Lung (tissue), 16 donors: ENCODE measurements around the gene CADM2. TPM values are rescaled to one million over a fixed set of nuclear protein-coding genes. Genes with fewer than 3 reads are reported as not detected.
"Not testable (repeated sequence)": the region's sequence is repeated elsewhere in the genome, so short reads cannot be mapped to it uniquely, and the experiment has no call there.

ENCODE experiments used
- ATAC-seq: fragments of 200-7000 bp; cut with Tn5 transposase; one replicate; pipeline ENCODE4 v1.9.1; 2020; ENCODE audit warnings: moderate number of reproducible peaks; ENCODE audit not compliant: insufficient read depth, low FRiP score
- DNase-seq, 3 donors: peaks; one replicate each; pipeline ENCODE4 v3.0.0-alpha.2; 2013 to 2017
- H3K27ac ChIP-seq, 2 donors: one replicate each; pipeline ENCODE4 v1.5.1; 2013; ENCODE audit warnings: mild to moderate bottlenecking in 2 of 2, moderate library complexity in 2 of 2, control low read depth in 1 of 2, inconsistent platforms in 1 of 2, low read depth in 1 of 2, low read length in 1 of 2
- H3K27me3 ChIP-seq, 3 donors: one replicate each; pipeline ENCODE4 v1.5.1; 2013; ENCODE audit warnings: low read length in 2 of 3; ENCODE audit not compliant: control insufficient read depth in 3 of 3, insufficient read depth in 3 of 3
- H3K36me3 ChIP-seq, 4 donors: one replicate each; pipeline ENCODE4 v1.5.1; 2013; ENCODE audit warnings: low read length in 4 of 4, mild to moderate bottlenecking in 1 of 4, moderate library complexity in 1 of 4; ENCODE audit not compliant: control insufficient read depth in 4 of 4, insufficient read depth in 4 of 4
- H3K4me1 ChIP-seq, 5 donors: one replicate each; pipeline ENCODE4 v1.5.1; 2013; ENCODE audit warnings: low read length in 5 of 5, mild to moderate bottlenecking in 2 of 5, moderate library complexity in 1 of 5; ENCODE audit not compliant: control insufficient read depth in 5 of 5, insufficient read depth in 5 of 5
- H3K4me3 ChIP-seq: one replicate; pipeline ENCODE4 v1.5.1; 2013; ENCODE audit warnings: mild to moderate bottlenecking, control low read depth, moderate library complexity
- H3K9ac ChIP-seq, 2 donors: one replicate each; pipeline ENCODE4 v1.5.1; 2013; ENCODE audit warnings: low read length in 2 of 2, control low read depth in 1 of 2; ENCODE audit not compliant: insufficient read depth in 1 of 2
- H3K9me3 ChIP-seq, 4 donors: one replicate each; pipeline ENCODE4 v1.5.1; 2013; ENCODE audit warnings: low read length in 3 of 4, mild to moderate bottlenecking in 1 of 4, moderate library complexity in 1 of 4; ENCODE audit not compliant: control insufficient read depth in 4 of 4, insufficient read depth in 3 of 4
- WGBS, 2 donors: extraction: QIAGEN DNeasy Blood & Tissue Kit; methylation state at CpG; one replicate each; pipeline ENCODE4 v1.1.7; 2013; 5-methylcytosine and 5-hydroxymethylcytosine counted together
- long read RNA-seq, 5 donors: transcript quantifications; one replicate each; lab custom pipeline, GENCODE V29; 2026
- polyA plus RNA-seq, 2 donors: library from polyadenylated mRNA; stranded (reverse); fragments of 200-250 nt; gene quantifications; one replicate each; pipeline ENCODE4 v1.2.1, GENCODE V29; 2013
- total RNA-seq, 2 donors: library from RNA; depleted of rRNA in 1 of 2; stranded (reverse); fragments of >200 nt in 1 of 2; gene quantifications; one replicate each; pipeline ENCODE4 v1.2.1, GENCODE V29; 2014 to 2021
- TF ChIP-seq, protein P1 (sequence below): IDR thresholded peaks from 2 replicates; pipeline ENCODE4 v1.5.1; 2012; ENCODE audit warnings: mild to moderate bottlenecking; ENCODE audit errors: control extremely low read depth, extremely low read depth
- donor health status: control.
- donor health status: control.
- donor health status: Bipolar disorder and iron deficiency.
- donor health status: healthy.
- donor health status: DM: yes; HTN: yes; CAD: no.

Gene CADM2
- total RNA-seq (1 to 10 TPM in 1 of 2 donors, under 1 TPM in 1; 0.21 to 3.3 TPM), polyA plus RNA-seq (under 1 TPM; 0.14 to 0.43 TPM)
- long read RNA-seq, donor 1, result 0 reads
- long read RNA-seq, donor 2, result 0 reads
- long read RNA-seq, donor 3, result 0 reads
- long read RNA-seq, donor 4, result 0 reads
- long read RNA-seq, donor 5, result 0 reads

DNA sequence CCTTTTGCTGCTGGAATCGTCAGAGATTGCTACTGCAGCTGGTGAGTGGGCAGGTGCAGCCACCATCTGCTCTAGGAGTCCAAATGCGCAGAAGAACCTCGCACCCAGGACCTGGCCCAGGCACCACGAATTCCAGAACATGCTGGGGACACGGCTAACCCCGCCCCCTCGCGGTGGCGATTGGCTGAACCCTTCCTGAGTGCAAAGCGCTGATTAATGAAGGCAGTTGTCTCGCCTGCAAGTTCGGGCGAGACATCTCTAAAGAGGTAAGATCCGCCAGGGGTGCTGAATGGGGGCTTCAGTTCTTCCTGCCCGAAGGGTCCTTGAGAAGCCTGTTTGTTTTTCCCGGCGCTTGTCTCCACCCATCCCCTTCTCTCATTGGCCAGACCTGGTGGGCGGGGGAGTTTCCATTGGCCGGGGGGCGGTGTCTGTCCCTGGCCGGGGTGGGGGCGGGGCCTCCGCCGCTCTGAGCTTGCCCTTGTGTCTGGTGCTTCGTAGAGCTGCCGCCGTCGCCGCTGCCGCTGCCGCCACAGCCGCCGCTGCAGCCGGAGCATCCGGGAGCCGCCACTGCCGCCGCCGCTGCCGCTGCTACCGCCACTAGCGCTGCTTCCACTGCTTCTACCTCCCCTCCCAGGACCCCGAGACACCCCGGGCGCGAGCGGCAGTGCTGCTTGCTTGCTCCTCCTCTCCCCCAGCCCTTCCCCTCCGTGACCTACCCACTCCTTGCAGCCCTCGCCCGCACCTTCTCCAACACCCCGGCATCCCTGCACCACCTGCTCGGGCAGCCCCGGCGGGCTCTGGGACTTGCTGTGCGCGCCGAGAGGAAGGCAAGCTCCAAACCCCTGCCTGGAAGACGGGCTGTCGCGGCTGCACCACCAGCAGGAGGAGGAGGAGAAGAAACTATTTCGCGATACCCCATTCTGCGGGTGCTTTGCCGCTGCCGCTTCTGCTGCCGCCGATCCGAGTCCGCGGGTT, at the start of gene CADM2:
CADM2 (plus strand) TSS at position 495 of the 975 bp plus-strand sequence.
- peak; percentile 100 for ATAC-seq
- H3K9me3 ChIP-seq, result no peaks in the 10 kb centered on the region
- TF ChIP-seq, protein P1, sequence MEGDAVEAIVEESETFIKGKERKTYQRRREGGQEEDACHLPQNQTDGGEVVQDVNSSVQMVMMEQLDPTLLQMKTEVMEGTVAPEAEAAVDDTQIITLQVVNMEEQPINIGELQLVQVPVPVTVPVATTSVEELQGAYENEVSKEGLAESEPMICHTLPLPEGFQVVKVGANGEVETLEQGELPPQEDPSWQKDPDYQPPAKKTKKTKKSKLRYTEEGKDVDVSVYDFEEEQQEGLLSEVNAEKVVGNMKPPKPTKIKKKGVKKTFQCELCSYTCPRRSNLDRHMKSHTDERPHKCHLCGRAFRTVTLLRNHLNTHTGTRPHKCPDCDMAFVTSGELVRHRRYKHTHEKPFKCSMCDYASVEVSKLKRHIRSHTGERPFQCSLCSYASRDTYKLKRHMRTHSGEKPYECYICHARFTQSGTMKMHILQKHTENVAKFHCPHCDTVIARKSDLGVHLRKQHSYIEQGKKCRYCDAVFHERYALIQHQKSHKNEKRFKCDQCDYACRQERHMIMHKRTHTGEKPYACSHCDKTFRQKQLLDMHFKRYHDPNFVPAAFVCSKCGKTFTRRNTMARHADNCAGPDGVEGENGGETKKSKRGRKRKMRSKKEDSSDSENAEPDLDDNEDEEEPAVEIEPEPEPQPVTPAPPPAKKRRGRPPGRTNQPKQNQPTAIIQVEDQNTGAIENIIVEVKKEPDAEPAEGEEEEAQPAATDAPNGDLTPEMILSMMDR, result no peak
- 1 to 2% methylated on average over 44 to 70 of the region's 70 CpGs for WGBS, 2 donors
- DNase-seq, result peak; percentile 96
- no peaks in the 10 kb centered on the region for H3K36me3 ChIP-seq
- no peak within 1 kb of the TSS for H3K9ac ChIP-seq
- peak within 1 kb of the TSS in 1 of 2 donors; percentile 31 for H3K27ac ChIP-seq
- peaks cover 0 to 24% (median 5%) of the 10 kb centered on the region in 5 donors for H3K4me1 ChIP-seq
- H3K27me3 ChIP-seq, result peaks cover 5 to 39% (median 34%) of the 10 kb centered on the region in 3 donors
- H3K4me3 ChIP-seq, result peak within 1 kb of the TSS; percentile 64

DNA sequence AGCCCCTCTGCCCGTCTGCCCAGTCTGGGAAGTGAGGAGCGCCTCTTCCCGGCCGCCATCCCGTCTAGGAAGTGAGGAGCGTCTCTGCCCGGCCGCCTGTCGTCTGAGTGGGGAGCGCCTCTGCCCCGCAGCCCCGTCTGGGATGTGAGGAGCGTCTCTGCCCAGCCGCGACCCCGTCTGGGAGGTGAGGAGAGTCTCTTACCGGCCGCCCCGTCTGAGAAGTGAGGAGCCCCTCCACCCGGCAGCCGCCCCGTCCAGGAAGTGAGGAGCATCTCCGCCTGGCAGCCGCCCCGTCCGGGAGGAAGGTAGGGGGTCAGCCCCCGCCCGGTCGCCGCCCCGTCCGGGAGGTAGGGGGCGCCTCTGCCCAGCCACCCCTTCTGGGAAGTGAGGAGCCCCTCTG, 40.2 kb upstream of the CADM2 start:
- not testable (repeated sequence) for DNase-seq, H3K9ac ChIP-seq, H3K4me1 ChIP-seq, ATAC-seq, H3K27ac ChIP-seq, H3K9me3 ChIP-seq, H3K36me3 ChIP-seq, H3K27me3 ChIP-seq, H3K4me3 ChIP-seq
- WGBS, 2 donors, result 93 to 97% methylated on average over 26 to 33 of the region's 33 CpGs

DNA sequence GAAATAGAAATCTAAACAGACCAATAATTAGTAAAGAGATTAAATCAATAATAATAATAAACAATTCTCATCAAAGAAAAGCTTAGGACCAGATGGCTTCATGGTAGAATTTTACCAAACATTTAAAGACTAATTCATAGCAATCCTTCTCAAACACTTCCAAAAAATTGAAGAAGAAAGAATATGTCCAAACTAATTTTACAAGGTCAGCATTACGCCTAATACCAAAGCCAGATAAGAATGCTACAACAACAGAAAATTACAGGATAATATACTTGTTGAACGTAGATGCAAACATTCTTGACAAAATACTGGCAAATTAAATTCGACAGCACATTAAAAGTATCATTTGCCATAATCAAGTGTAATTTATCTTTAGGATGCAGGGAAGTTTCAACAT, 36.1 kb upstream of the CADM2 start:
- H3K4me1 ChIP-seq, result no peaks in the 10 kb centered on the region
- ATAC-seq (no peak), DNase-seq (no peak)
- H3K4me3 ChIP-seq, result no peak overlapping the region
- no peaks in the 10 kb centered on the region for H3K27me3 ChIP-seq
- WGBS, 2 donors, result 81 to 85% methylated on average over 3 of the region's 3 CpGs
- no peak overlapping the region for H3K9ac ChIP-seq
- no peak overlapping the region for H3K27ac ChIP-seq
- TF ChIP-seq, protein P1, result no peak
- H3K36me3 ChIP-seq, result no peaks in the 10 kb centered on the region
- H3K9me3 ChIP-seq, result peaks cover 0 to 1% (median 0%) of the 10 kb centered on the region in 4 donors

DNA sequence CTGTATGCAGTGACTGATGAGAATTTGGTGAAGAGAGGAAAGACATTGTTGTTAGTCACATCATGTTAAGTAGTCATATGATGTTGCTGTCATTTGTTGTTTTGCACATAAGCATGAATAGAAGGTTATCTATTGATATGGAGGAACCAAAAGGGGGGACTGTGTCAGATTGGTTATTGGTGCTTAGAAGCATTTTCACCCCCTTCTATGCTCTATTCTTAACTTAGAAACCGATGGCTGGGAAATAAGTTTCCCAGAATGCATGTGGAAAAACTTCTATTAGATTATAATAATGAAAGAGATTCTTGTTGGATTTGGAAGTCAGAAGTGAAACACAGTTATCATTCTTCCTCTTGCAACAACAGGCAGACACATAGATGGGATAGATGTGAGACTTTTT, 33.2 kb upstream of the CADM2 start:
- ATAC-seq (no peak), DNase-seq (no peak)
- Histone ChIP-seq H3K4me3 (no peak overlapping the region), H3K9me3 (no peaks in the 10 kb centered on the region), H3K4me1 (no peaks in the 10 kb centered on the region), H3K27me3 (no peaks in the 10 kb centered on the region), H3K9ac (no peak overlapping the region), H3K36me3 (no peaks in the 10 kb centered on the region), H3K27ac (no peak overlapping the region)
- 29 to 59% methylated on average over 1 of the region's 1 CpG for WGBS, 2 donors
- TF ChIP-seq, protein P1, result no peak
